GM10248 (cell line): ENCODE data around the gene KCNJ10.
"Not testable (repeated sequence)": the region's sequence is repeated elsewhere in the genome, so short reads cannot be mapped to it uniquely, and the experiment has no call there.

ENCODE experiments used
- CTCF ChIA-PET: fragments of 300-600 bp; sonication (Branson Sonifier 250); formaldehyde crosslinking; extraction: SDS; loops from one replicate; lab custom pipeline; 2021; ENCODE audit warnings: antibody characterized with exemption; lab: Yijun Ruan, JAX
- POLR2A ChIA-PET: fragments of 350-650 bp; sonication (Branson Sonifier 250); formaldehyde crosslinking; extraction: SDS; loops from one replicate; lab custom pipeline; 2020; ENCODE audit warnings: antibody characterized with exemption; lab: Yijun Ruan, JAX
- DNase-seq: peaks from one replicate; pipeline ENCODE4 v3.0.0; 2012; ENCODE audit errors: extremely low spot score
- TF ChIP-seq, protein P1 (sequence below): IDR thresholded peaks from 2 replicates; pipeline ENCODE4 v1.5.1; 2012; ENCODE audit warnings: mild to moderate bottlenecking, low read depth; ENCODE audit errors: extremely low read depth, missing control alignments, control extremely low read depth

Gene KCNJ10

DNA sequence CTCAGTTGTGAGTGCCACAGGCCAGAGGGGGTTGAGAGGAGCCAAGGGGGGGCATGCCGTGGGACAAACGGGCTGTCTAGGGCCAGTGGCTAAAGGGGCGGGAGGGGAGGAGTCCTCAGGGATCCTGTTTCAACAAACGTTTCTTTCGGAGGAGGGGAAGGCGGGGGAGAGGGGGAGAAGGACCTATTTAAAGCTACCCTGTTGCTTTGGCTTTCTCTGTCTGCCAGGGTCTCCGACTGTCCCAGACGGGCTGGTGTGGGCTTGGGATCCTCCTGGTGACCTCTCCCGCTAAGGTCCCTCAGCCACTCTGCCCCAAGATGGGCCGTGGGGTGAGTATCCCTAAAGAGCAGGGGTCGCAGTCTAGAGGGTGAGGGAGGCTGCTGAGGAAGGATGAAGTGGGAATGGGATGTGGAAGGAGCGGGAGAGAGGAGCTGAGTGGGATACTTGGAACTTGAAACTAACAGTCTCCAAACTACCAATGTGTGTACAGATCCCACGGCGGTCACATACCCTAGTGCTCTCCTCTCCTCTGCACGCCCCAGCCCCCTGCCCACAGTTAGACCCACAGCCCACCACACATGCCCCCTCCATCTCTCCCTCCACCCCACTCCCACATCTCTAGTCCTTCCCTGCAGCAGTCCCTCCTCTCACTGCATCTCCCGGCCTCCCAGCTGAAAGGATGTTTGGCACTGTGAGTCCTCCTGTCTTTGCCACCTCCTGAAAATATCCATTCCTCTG, 45.8 kb upstream of the KCNJ10 start, which contains the start of gene ATP1A2:
Gene ATP1A2 (plus strand): TSS at position 215 of the 738 bp plus-strand sequence. CDS start 103 bp downstream, at position 318.
- POLR2A ChIA-PET: no interaction called here
- no peak for DNase-seq
- CTCF ChIA-PET: interaction anchor here (1.2 to 1.3 kb wide), 2 partner anchors 10 to 15 kb away, joined by 3 to 4 read pairs; no protein-coding TSS in a partner anchor
- TF ChIP-seq, protein P1, sequence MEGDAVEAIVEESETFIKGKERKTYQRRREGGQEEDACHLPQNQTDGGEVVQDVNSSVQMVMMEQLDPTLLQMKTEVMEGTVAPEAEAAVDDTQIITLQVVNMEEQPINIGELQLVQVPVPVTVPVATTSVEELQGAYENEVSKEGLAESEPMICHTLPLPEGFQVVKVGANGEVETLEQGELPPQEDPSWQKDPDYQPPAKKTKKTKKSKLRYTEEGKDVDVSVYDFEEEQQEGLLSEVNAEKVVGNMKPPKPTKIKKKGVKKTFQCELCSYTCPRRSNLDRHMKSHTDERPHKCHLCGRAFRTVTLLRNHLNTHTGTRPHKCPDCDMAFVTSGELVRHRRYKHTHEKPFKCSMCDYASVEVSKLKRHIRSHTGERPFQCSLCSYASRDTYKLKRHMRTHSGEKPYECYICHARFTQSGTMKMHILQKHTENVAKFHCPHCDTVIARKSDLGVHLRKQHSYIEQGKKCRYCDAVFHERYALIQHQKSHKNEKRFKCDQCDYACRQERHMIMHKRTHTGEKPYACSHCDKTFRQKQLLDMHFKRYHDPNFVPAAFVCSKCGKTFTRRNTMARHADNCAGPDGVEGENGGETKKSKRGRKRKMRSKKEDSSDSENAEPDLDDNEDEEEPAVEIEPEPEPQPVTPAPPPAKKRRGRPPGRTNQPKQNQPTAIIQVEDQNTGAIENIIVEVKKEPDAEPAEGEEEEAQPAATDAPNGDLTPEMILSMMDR: no peak

DNA sequence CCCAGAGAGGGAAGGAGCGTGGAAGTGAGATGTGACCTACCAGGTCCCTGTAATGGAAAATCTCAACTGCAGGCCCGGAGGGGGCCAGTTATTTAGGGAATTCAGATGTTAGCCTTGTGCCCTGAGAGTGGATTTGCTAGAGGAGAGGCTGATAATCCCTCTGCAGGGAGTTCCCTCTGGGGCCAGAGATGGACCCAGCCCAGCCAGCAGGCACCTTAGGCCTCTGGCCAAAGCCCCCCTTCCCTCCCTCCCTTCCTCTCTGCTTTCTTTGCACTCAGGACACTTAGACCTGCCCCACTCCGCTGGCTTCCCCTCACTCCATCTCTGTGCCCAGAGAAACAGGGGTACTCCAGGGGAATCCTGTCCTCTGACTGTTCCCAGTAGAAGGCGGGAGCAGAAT, 44.1 kb upstream of the KCNJ10 start:
- CTCF ChIA-PET: interaction anchor here (1.3 kb wide), 1 partner anchor 13 kb away, joined by 4 read pairs; no protein-coding TSS in a partner anchor
- POLR2A ChIA-PET: no interaction called here
- TF ChIP-seq, protein P1: no peak
- DNase-seq: no peak

DNA sequence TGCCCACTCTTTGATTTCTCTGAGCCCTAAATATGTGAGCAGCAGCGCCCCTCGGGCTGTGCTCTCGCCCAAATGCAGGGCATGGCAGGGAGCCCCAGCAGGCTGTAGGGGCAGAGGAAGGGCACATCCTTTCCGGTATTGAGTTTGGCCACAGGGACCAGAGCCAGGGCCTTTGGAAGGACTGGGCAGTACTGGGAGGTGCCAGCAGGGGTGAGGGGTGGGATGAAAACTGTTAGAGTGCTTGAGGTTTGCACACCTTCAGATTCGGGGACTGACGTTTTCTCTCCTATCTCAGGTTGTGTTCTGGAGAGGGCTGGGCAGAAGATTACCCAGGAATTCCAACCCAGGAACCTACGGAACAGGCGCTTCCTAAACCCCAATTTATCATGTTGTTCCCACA, 43.4 kb upstream of the KCNJ10 start:
- POLR2A ChIA-PET: no interaction called here

DNA sequence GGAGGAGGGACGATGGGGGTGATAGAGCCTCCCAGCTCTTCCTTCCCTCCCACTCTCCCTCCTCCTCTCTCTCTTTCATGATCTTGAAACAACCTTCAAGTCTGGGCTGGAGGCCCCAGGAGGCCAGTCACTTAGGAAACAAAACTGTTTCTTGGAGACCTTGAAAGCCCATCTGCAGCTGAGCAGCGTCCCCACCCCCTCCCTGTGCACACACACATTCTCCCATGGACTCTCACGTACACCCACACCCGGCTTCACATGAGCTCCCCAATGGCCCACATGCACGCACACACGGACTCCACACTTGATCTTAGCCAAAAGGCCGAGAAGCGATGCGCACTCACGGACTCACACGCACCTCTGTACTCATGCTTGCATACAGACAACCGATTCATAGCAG, 42.4 kb upstream of the KCNJ10 start:
- TF ChIP-seq, protein P1: no peak
- no peak for DNase-seq
- ChIA-PET POLR2A (no interaction called here), CTCF (interaction anchor here (0.7 to 1.1 kb wide), 2 partner anchors 81 to 264 kb away, joined by 3 read pairs; no protein-coding TSS in a partner anchor)

More for the DNA sequence above, 43.4 kb upstream of the KCNJ10 start:
- DNase-seq: no peak
- CTCF ChIA-PET: interaction anchor here (1.0 kb wide), 1 partner anchor 9 kb away, joined by 3 read pairs; no protein-coding TSS in a partner anchor
- TF ChIP-seq, protein P1: no peak

DNA sequence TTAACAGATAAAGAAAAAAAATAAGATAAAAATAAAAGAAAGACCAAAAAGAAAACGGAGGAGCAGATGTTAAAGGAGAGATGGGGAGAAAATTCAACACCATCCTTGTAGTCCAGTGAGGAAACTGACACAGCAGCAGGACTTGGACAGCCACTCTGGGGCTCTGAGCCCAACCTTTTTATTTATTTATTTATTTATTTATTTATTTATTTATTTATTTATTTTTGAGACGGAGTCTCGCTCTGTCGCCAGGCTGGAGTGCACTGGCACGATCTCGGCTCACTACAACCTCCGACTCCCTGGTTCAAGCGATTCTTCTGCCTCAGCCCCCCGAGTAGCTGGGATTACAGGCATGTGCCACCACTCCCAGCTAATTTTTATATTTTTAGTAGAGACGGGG, 41.5 kb upstream of the KCNJ10 start:
- DNase-seq, POLR2A ChIA-PET: not testable (repeated sequence)
- CTCF ChIA-PET: interaction anchor here (1.5 to 1.8 kb wide), 2 partner anchors 51 to 265 kb away, joined by 3 to 4 read pairs; no protein-coding TSS in a partner anchor

DNA sequence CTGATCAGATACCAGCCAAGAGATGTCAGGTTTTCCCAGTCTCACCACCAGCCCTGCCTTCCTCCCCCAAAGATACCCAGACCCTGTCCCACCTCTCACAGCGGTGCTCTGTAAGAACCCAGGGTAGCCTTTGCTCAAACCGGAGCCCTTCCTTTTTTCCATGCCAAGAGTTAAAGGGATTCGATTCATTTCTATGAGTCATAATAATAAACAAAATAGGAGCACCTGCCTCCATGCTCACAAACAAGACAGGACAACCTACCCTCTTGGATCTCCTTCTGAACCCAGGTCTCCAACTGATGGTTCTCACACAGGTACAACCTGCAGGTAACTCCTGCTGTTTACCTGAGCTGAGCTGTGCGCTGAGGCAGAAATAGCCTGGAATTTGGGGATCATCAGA, 39.7 kb upstream of the KCNJ10 start:
- ChIA-PET POLR2A (no interaction called here), CTCF (interaction anchor here (0.6 to 3.0 kb wide), 13 partner anchors 8 to 194 kb away, joined by 3 to 18 read pairs (median 4); no protein-coding TSS in a partner anchor)
- DNase-seq: no peak
- TF ChIP-seq, protein P1: no peak
